Activated CD4-positive, alpha-beta T cell treated with anti-CD3 and anti-CD28 coated beads, Interleukin-2, amount 50 U/mL, for 24 hours (primary cell): ENCODE measurements around the gene PDE6B.

ENCODE experiments used
- DNase-seq, 2 donors: peaks; one replicate each; pipeline ENCODE4 v3.0.0-alpha.2; 2020; ENCODE audit warnings: low read depth in 1 of 2, low spot score in 1 of 2

The PDE6B gene

GRCh38 chr4:655464-656151 lies 30.2 kb downstream of the PDE6B start:
- DNase-seq: no peak

- no peak for DNase-seq
Observed at GRCh38 chr4:656436-657337, 31.3 kb downstream of the PDE6B start.

- no peak for DNase-seq
Observed at GRCh38 chr4:657338-657833, 32.0 kb downstream of the PDE6B start.

GRCh38 chr4:657834-658667 lies 32.7 kb downstream of the PDE6B start:
- no peak for DNase-seq

- no peak for DNase-seq
Observed at GRCh38 chr4:658681-659667, 33.6 kb downstream of the PDE6B start.

GRCh38 chr4:659851-660250 lies 34.5 kb downstream of the PDE6B start:
- no peak for DNase-seq

DNA sequence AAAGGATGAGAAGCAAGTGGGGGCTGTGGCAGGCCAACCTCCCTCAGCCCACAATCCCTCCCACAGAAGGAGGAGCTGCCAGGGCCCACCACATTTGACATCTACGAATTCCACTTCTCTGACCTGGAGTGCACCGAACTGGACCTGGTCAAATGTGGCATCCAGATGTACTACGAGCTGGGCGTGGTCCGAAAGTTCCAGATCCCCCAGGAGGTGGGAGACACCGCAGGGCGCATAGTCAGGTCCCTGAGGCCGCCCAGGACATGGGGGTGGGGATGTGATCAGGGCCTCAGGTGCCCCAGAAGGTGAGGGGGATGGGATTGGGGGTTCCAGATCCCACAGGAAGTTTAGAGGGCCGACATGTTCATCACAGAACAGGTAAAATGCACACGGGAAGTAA lies 35.0 kb downstream of the PDE6B start:
- no peak for DNase-seq

DNA sequence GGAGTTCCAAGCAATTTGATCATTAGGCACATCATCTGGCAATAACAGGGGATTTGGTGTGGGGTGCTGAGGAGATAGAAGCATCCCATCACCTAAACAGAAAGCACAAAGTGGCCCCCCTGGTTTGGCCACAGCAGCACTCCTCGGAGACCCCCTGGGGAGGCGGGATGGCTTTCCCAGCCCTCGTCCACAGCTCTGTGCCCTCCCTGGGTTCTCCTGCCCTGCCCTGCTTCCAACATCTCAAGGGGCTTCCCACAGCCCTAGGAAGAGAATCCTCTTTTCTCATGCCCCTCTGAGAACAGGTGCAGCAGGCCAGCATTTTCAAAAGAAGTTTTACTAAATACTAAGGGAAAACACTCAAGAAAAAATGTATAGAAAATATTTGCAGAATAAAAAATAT lies 35.9 kb downstream of the PDE6B start:
- no peak for DNase-seq

DNA sequence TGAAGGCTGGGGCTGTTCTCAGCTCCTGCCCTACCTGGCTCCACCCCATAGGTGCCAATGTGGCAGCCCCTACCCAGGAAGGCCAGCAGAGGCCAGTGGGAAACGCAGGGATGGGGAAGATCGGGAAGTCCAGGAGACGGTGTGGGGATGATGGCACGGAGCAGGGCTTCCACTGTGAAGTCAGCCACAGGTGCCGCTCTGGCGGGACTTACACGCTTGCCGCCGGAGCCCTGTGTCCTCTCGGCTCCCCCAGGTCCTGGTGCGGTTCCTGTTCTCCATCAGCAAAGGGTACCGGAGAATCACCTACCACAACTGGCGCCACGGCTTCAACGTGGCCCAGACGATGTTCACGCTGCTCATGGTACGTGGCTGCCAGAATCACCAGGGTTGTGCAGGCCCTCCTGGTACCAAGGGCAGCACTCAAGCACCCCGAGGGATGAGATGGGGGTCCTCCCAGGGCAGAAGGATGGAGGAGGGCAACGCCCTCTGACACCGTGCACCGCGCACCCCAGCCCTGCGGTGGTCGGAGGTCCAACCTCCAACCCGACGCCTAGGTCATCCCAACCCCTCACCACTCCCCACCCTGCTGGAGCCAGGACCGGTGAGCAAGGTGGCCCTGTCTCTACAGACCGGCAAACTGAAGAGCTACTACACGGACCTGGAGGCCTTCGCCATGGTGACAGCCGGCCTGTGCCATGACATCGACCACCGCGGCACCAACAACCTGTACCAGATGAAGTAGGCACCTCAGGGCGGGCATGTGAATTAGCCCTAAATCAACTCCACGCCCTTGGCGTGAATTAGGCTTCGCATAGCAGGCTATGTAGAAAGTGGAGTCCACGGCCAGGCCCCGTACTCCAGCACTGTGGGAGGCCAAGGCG lies 36.7 kb downstream of the PDE6B start:
- no peak for DNase-seq

DNA sequence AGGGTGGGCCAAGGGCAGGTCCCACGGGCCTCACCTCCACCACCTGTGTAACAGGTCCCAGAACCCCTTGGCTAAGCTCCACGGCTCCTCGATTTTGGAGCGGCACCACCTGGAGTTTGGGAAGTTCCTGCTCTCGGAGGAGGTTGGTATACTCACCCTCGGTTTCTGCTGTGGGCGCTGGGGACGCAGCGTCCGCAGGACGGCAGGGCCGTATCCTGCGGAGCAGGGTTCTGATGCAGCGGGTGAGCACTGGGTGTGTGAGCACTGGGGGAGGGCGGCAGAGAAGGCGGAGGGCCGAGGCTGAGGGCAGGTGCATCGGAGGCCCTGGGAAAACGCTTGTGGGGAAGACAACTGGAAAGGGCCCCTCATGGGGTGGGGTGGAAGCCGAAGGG lies 37.7 kb downstream of the PDE6B start:
- no peak for DNase-seq

GRCh38 chr4:663438-664428 lies 38.4 kb downstream of the PDE6B start:
- peak; percentile 52 to 53 for DNase-seq

DNA sequence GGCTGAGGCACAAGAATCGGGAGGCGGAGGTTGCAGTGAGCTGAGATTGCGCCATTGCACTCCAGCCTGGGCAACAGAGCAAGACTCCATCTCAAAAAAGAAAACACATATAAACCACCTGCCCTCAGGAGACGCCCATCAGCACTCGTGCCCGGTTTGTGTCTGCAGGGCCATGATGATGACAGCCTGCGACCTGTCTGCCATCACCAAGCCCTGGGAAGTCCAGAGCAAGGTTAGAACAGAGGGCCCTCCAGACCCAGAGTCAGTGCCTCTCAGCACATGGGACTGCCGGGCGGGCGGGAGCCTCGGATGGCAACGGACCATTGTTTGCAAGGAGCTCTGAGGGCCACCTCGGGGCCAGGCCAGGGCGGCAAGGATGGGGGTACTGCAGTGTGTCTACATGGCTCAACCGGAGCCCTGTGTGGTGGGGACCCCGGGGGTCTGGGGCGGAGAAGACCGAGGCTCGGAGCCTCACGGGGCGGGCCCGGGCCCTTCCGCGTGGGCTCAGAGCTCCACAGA lies 39.4 kb downstream of the PDE6B start:
- DNase-seq: no peak

- DNase-seq: no peak
Observed at GRCh38 chr4:665381-665750, 40.0 kb downstream of the PDE6B start.

DNA sequence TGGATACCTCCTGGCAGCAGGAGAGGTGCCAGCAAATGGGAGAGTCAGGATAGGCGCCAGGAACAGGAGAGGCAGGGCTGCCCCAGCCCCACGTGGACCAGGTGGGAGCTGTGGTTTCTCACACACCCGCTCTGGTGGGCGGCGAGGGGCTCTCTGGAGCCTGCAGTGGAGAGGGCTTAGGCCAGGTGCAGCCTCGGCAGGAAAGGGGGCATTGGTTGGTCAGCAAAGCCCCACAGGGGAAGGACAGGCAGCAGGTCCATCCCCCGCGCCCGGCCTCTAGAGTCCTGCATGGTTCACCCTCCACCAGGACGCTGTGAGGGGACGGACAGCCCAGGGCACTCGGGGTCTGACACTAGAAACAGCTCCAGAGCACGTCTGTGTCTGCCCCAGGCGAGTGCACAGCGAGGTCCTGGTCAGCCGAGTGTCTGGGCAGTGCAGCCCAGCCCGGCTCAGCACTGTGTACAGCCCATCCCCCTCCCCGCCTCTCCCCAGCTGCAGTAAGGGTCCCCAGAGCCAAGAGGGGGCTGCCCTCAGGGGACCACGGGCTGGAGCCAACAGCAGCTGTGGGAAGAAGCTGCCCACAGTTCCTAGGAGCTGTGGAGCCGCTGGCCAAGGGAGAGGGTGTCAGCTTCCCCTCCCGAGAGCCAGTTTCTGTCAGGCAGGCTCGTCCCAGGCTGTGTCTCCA lies 40.5 kb downstream of the PDE6B start:
- DNase-seq: no peak

DNA sequence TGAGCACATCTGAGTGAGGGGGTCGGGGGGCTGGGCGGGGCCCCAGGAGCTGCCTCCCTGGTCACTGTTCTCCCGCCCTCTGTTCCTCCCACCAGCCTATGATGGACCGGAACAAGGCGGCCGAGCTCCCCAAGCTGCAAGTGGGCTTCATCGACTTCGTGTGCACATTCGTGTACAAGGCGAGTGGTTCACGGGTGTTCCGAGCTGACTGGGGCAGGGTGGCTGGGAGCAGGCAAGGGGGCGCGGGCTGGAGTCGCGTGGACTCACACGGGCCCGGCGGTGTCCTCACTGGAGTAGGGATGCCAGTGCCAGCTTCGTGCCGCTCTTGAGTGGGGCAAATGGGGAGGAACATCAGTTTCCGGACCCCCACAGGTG lies 41.0 kb downstream of the PDE6B start:
- no peak for DNase-seq

GRCh38 chr4:666822-667544 lies 41.6 kb downstream of the PDE6B start:
- DNase-seq: no peak

- DNase-seq: no peak
Observed at GRCh38 chr4:667545-667925, 42.2 kb downstream of the PDE6B start.
